H9 (cell line): ENCODE data around the gene EIF4E. TPM values are rescaled to one million over a fixed set of nuclear protein-coding genes. Genes with fewer than 3 reads are reported as not detected.
A peak's percentile ranks its signal among the peaks of the same experiment; 100 is the strongest.
"Not testable (repeated sequence)": the region's sequence is repeated elsewhere in the genome, so short reads cannot be mapped to it uniquely, and the experiment has no call there.

Experiments
- DNase-seq: peaks from one replicate; pipeline ENCODE4 v3.0.0-alpha.2; 2017
- H2AFZ ChIP-seq: one replicate; pipeline ENCODE4 v1.6.1; 2013; ENCODE audit warnings: mild to moderate bottlenecking, low read length, control low read depth, moderate library complexity
- H2AK5ac ChIP-seq: 2 replicates; pipeline ENCODE4 v1.6.1; 2013; ENCODE audit warnings: low read length, control low read depth, mixed read lengths; ENCODE audit not compliant: insufficient read length
- H2BK120ac ChIP-seq: one replicate; pipeline ENCODE4 v1.6.1; 2013; ENCODE audit warnings: low read depth, mild to moderate bottlenecking, low read length, control low read depth, inconsistent platforms; ENCODE audit not compliant: poor library complexity, severe bottlenecking
- H2BK12ac ChIP-seq: 2 replicates; pipeline ENCODE4 v1.6.1; 2013; ENCODE audit warnings: low read length, control low read depth, mixed read lengths, low read depth; ENCODE audit not compliant: insufficient read length
- H2BK15ac ChIP-seq: 2 replicates; pipeline ENCODE4 v1.6.1; 2013; ENCODE audit warnings: low read depth, low read length, control low read depth
- H2BK20ac ChIP-seq: one replicate; pipeline ENCODE4 v1.6.1; 2013; ENCODE audit warnings: low read depth, mild to moderate bottlenecking, low read length, control low read depth, inconsistent platforms; ENCODE audit not compliant: poor library complexity, severe bottlenecking
- H2BK5ac ChIP-seq: 2 replicates; pipeline ENCODE4 v1.6.1; 2013; ENCODE audit warnings: low read length, control low read depth, mixed read lengths; ENCODE audit not compliant: insufficient read length
- H3K14ac ChIP-seq: 2 replicates; pipeline ENCODE4 v1.6.1; 2013; ENCODE audit warnings: low read length, control low read depth; ENCODE audit not compliant: insufficient read depth
- H3K18ac ChIP-seq: 2 replicates; pipeline ENCODE4 v1.6.1; 2013; ENCODE audit warnings: low read depth, mild to moderate bottlenecking, mixed read lengths, low read length, control low read depth; ENCODE audit not compliant: insufficient read length
- H3K23ac ChIP-seq: 2 replicates; pipeline ENCODE4 v1.6.1; 2013; ENCODE audit warnings: low read length, control low read depth, mixed read lengths, low read depth; ENCODE audit not compliant: insufficient read length
- H3K23me2 ChIP-seq: 2 replicates; pipeline ENCODE4 v1.6.1; 2013; ENCODE audit warnings: low read depth, mild to moderate bottlenecking, mixed read lengths, low read length, control low read depth; ENCODE audit not compliant: insufficient read length, poor library complexity, severe bottlenecking
- H3K27ac ChIP-seq: 2 replicates; pipeline ENCODE4 v1.5.1; 2013; ENCODE audit warnings: low read length, control low read depth, mixed read lengths, low read depth; ENCODE audit not compliant: insufficient read length
- H3K27me3 ChIP-seq: 2 replicates; pipeline ENCODE4 v1.6.1; 2013; ENCODE audit warnings: low read length, control low read depth, inconsistent platforms; ENCODE audit not compliant: insufficient read depth
- H3K4ac ChIP-seq: 2 replicates; pipeline ENCODE4 v1.6.1; 2013; ENCODE audit warnings: low read depth, mild to moderate bottlenecking, control low read depth, inconsistent platforms, low read length, moderate library complexity
- H3K4me1 ChIP-seq: 2 replicates; pipeline ENCODE4 v1.6.1; 2013; ENCODE audit warnings: low read length, control low read depth, inconsistent platforms; ENCODE audit not compliant: insufficient read depth
- H3K4me2 ChIP-seq: 2 replicates; pipeline ENCODE4 v1.6.1; 2013; ENCODE audit warnings: low read length, control low read depth, mixed read lengths; ENCODE audit not compliant: insufficient read length, insufficient read depth
- H3K56ac ChIP-seq: 2 replicates; pipeline ENCODE4 v1.6.1; 2013; ENCODE audit warnings: low read depth, mild to moderate bottlenecking, mixed read lengths, low read length, control low read depth; ENCODE audit not compliant: insufficient read length
- H3K79me1 ChIP-seq: 2 replicates; pipeline ENCODE4 v1.6.1; 2013; ENCODE audit warnings: low read depth, mild to moderate bottlenecking, moderate library complexity, low read length, control low read depth, inconsistent platforms; ENCODE audit not compliant: insufficient read depth, poor library complexity, severe bottlenecking
- H3K79me2 ChIP-seq: 2 replicates; pipeline ENCODE4 v1.6.1; 2013; ENCODE audit warnings: low read length, control low read depth, inconsistent platforms; ENCODE audit not compliant: insufficient read depth
- H3K9ac ChIP-seq: 2 replicates; pipeline ENCODE4 v1.6.1; 2013; ENCODE audit warnings: low read length, control low read depth, mixed read lengths; ENCODE audit not compliant: insufficient read length; ENCODE audit errors: extremely low read depth
- H3K9me3 ChIP-seq: one replicate; pipeline ENCODE4 v1.6.1; 2013; ENCODE audit warnings: low read depth, low read length, inconsistent platforms; ENCODE audit not compliant: control insufficient read depth
- H3T11ph ChIP-seq: one replicate; pipeline ENCODE4 v1.6.1; 2013; ENCODE audit warnings: mild to moderate bottlenecking, low read length, control low read depth, inconsistent platforms
- H4K20me1 ChIP-seq: one replicate; pipeline ENCODE4 v1.6.1; 2013; ENCODE audit not compliant: control insufficient read depth, insufficient read length, insufficient read depth
- H4K5ac ChIP-seq: 2 replicates; pipeline ENCODE4 v1.6.1; 2013; ENCODE audit warnings: low read depth, mild to moderate bottlenecking, mixed read lengths, low read length, control low read depth; ENCODE audit not compliant: insufficient read length
- H4K8ac ChIP-seq: replicated peaks from 2 replicates; pipeline ENCODE4 v1.6.1; 2013; ENCODE audit warnings: low read length, control low read depth, mixed read lengths, low read depth; ENCODE audit not compliant: insufficient read length
- H4K91ac ChIP-seq: 2 replicates; pipeline ENCODE4 v1.6.1; 2013; ENCODE audit warnings: low read depth, mild to moderate bottlenecking, moderate library complexity, mixed read lengths, low read length, control low read depth; ENCODE audit not compliant: insufficient read length
- H3K27ac Mint-ChIP-seq, 3 experiments: 2 replicates in 2 of 3; 3 replicates in 1 of 3; pipeline ENCODE4 v1.8.0; 2020 to 2021; ENCODE audit warnings: mixed read lengths in 3 of 3, mild to moderate bottlenecking in 1 of 3, moderate library complexity in 1 of 3
- H3K27me3 Mint-ChIP-seq: 2 replicates; pipeline ENCODE4 v1.8.0; 2021; ENCODE audit warnings: low read depth, mild to moderate bottlenecking, moderate library complexity, mixed read lengths
- H3K36me3 Mint-ChIP-seq, 3 experiments: 2 replicates in 2 of 3; 3 replicates in 1 of 3; pipeline ENCODE4 v1.8.0; 2020 to 2021; ENCODE audit warnings: low read depth in 3 of 3, mixed read lengths in 3 of 3; ENCODE audit not compliant: insufficient read depth in 1 of 3
- H3K4me1 Mint-ChIP-seq, 2 experiments: 2 replicates each; pipeline ENCODE4 v1.8.0; 2020; ENCODE audit warnings: mixed read lengths in 2 of 2
- H3K4me3 Mint-ChIP-seq, 2 experiments: 2 replicates in 1 of 2; 3 replicates in 1 of 2; pipeline ENCODE4 v1.8.0; 2020 to 2021; ENCODE audit warnings: mild to moderate bottlenecking in 2 of 2, mixed read lengths in 2 of 2, moderate library complexity in 1 of 2
- H3K9me3 Mint-ChIP-seq, 2 experiments: 2 replicates in 1 of 2; 3 replicates in 1 of 2; pipeline ENCODE4 v1.8.0; 2020; ENCODE audit warnings: mild to moderate bottlenecking in 2 of 2, mixed read lengths in 2 of 2, moderate library complexity in 1 of 2
- CTCF ChIP-seq: fragments of 200-600 bp; sonication (generic); conservative IDR thresholded peaks from 3 replicates; pipeline ENCODE4 v1.8.0; 2021; ENCODE audit warnings: antibody characterized with exemption, mild to moderate bottlenecking
- WGBS: extraction: QIAGEN DNeasy Blood & Tissue Kit; methylation state at CpG from one replicate; pipeline ENCODE4 v1.1.7; 2013; ENCODE audit warnings: missing lambda C conversion rate, low lambda C conversion rate, mixed read lengths; ENCODE audit not compliant: insufficient read length; ENCODE audit errors: extremely low coverage; 5-methylcytosine and 5-hydroxymethylcytosine counted together
- total RNA-seq: library from RNA; stranded (reverse); gene quantifications from 2 replicates; pipeline ENCODE4 v1.2.1, GENCODE V29; 2021

EIF4E gene
- total RNA-seq, 1 experiment from 2014 or later: 163 TPM

GRCh38 chr4:98919996-98920395 lies 8.9 kb downstream of the EIF4E start:
- no peaks in the 10 kb centered on the region for H3K27me3 Mint-ChIP-seq
- Histone ChIP-seq H2BK12ac (no peak overlapping the region), H3K23ac (no peak overlapping the region), H2BK20ac (no peak overlapping the region), H3T11ph (no peak overlapping the region), H4K20me1 (no peaks in the 10 kb centered on the region), H3K4ac (no peak overlapping the region), H3K9ac (no peak overlapping the region), H3K14ac (no peak overlapping the region), H2AK5ac (no peak overlapping the region), H3K4me1 (no peaks in the 10 kb centered on the region), H3K9me3 (no peaks in the 10 kb centered on the region), H2BK15ac (no peak overlapping the region), H3K4me2 (no peak overlapping the region), H2BK5ac (no peak overlapping the region), H4K8ac (no peak overlapping the region), H4K5ac (no peak overlapping the region), H2AFZ (no peak overlapping the region), H3K56ac (no peak overlapping the region), H2BK120ac (no peak overlapping the region), H3K79me2 (peaks cover 73% of the 10 kb centered on the region), H3K27me3 (no peaks in the 10 kb centered on the region), H3K79me1 (no peaks in the 10 kb centered on the region), H3K18ac (no peak overlapping the region), H3K23me2 (no peaks in the 10 kb centered on the region), H3K27ac (no peak overlapping the region), H4K91ac (no peak overlapping the region)
- peaks cover 6 to 7% of the 10 kb centered on the region in 2 experiments; a peak in 2 of 4 replicates for H3K4me1 Mint-ChIP-seq
- TF ChIP-seq CTCF: no peak
- H3K9me3 Mint-ChIP-seq: no peaks in the 10 kb centered on the region
- no peak overlapping the region for H3K27ac Mint-ChIP-seq
- H3K4me3 Mint-ChIP-seq: no peak overlapping the region
- DNase-seq: no peak
- peaks cover 18 to 46% (median 29%) of the 10 kb centered on the region in 3 experiments for H3K36me3 Mint-ChIP-seq
- no CpG with 5 or more reads among the region's 2 CpGs for WGBS

GRCh38 chr4:98910728-98911127 lies 18.2 kb downstream of the EIF4E start:
- H2AFZ ChIP-seq, H3K56ac ChIP-seq, H3K36me3 Mint-ChIP-seq, H3K9me3 ChIP-seq, H3K79me1 ChIP-seq, H3K9ac ChIP-seq, H4K20me1 ChIP-seq, H2BK5ac ChIP-seq, H4K91ac ChIP-seq, H3K27me3 Mint-ChIP-seq, H3K14ac ChIP-seq, H2BK20ac ChIP-seq, H3K23ac ChIP-seq, H4K8ac ChIP-seq, H2BK15ac ChIP-seq, H4K5ac ChIP-seq, H3T11ph ChIP-seq, H2AK5ac ChIP-seq, H2BK12ac ChIP-seq, H3K4me3 Mint-ChIP-seq, H3K4me2 ChIP-seq, H3K4me1 ChIP-seq, H3K4ac ChIP-seq, H3K27ac ChIP-seq, H3K9me3 Mint-ChIP-seq, H3K18ac ChIP-seq, H3K27me3 ChIP-seq, H2BK120ac ChIP-seq, H3K23me2 ChIP-seq: not testable (repeated sequence)
- Mint-ChIP-seq H3K27ac (peak overlapping the region in 1 of 3 experiments; percentile 44; a peak in 1 of 7 replicates), H3K4me1 (peaks cover 29 to 37% of the 10 kb centered on the region in 2 experiments)
- WGBS: no CpG with 5 or more reads among the region's 8 CpGs
- H3K79me2 ChIP-seq: peaks cover 68% of the 10 kb centered on the region
- peak; percentile 45 for DNase-seq
